Vagina (tissue), 2 donors: ENCODE measurements around the gene DNPEP. TPM values are rescaled to one million over a fixed set of nuclear protein-coding genes. Genes with fewer than 3 reads are reported as not detected.
"Not testable (repeated sequence)": the region's sequence is repeated elsewhere in the genome, so short reads cannot be mapped to it uniquely, and the experiment has no call there.

ENCODE experiments used
- DNase-seq, 2 donors: peaks; one replicate each; pipeline ENCODE4 v3.0.0-alpha.2; 2017; ENCODE audit errors: extremely low spot score in 2 of 2
- H3K27ac ChIP-seq: fragments of 200-600 bp; sonication (generic); one replicate; pipeline ENCODE4 v1.5.1; 2019
- H3K27me3 ChIP-seq: fragments of 200-600 bp; sonication (generic); one replicate; pipeline ENCODE4 v1.5.1; 2019
- H3K36me3 ChIP-seq, 2 donors: fragments of 200-600 bp; sonication (generic); one replicate each; pipeline ENCODE4 v1.5.1; 2017 to 2019
- H3K4me1 ChIP-seq: fragments of 200-600 bp; sonication (generic); one replicate; pipeline ENCODE4 v1.5.1; 2019
- H3K4me3 ChIP-seq, 2 donors: fragments of 200-600 bp; sonication (generic); 1 replicate in 1 of 2; 2 replicates in 1 of 2; pipeline ENCODE4 v1.5.1; 2016 to 2019
- H3K9me3 ChIP-seq: fragments of 200-600 bp; sonication (generic); one replicate; pipeline ENCODE4 v1.5.1; 2019
- POLR2A ChIP-seq, 2 donors: fragments of 450-650 bp; IDR thresholded peaks; one replicate each; pipeline ENCODE4 v1.6.1; 2017; ENCODE audit warnings: antibody characterized with exemption in 2 of 2, mild to moderate bottlenecking in 2 of 2, moderate library complexity in 2 of 2
- POLR2AphosphoS5 ChIP-seq, 2 donors: sonication (generic); formaldehyde crosslinking; IDR thresholded peaks; one replicate each; pipeline ENCODE4 v1.9.0; 2017; ENCODE audit warnings: antibody characterized with exemption in 2 of 2, mild to moderate bottlenecking in 2 of 2, low read depth in 1 of 2; ENCODE audit not compliant: insufficient read depth in 1 of 2
- intact Hi-C: fragments of 100-400 bp; cut with DNase I; formaldehyde crosslinking; loops from one replicate; pipeline ENCODE4 v1.15.1; 2023
- total RNA-seq: library from RNA; depleted of rRNA; stranded (reverse); fragments of >200 nt; gene quantifications from one replicate; pipeline ENCODE4 v1.2.3, GENCODE V29; 2016
- TF ChIP-seq, protein P1 (sequence below), 3 experiments: fragments of 450-650 bp in 2 of 3; fragments of 200-600 bp in 1 of 3; sonication (generic) in 1 of 3; IDR thresholded peaks; one replicate each; pipeline ENCODE4 v1.5.1; 2017 to 2019; ENCODE audit warnings: antibody characterized with exemption in 3 of 3, mild to moderate bottlenecking in 2 of 3, moderate library complexity in 2 of 3

DNPEP gene
- total RNA-seq, 1 donor from 2014 or later: 62.9 TPM

GRCh38 chr2:219396863-219397457, 9.2 kb upstream of the DNPEP start:
- no peak for DNase-seq
- no peaks in the 10 kb centered on the region for H3K36me3 ChIP-seq
- TF ChIP-seq POLR2A (IDR thresholded peaks at IDR 0.05): no peak
- no peak for TF ChIP-seq POLR2AphosphoS5 (IDR thresholded peaks at IDR 0.05; ENCODE audit: insufficient read depth in 1 of 2, low read depth in 1 of 2)
- TF ChIP-seq, protein P1, sequence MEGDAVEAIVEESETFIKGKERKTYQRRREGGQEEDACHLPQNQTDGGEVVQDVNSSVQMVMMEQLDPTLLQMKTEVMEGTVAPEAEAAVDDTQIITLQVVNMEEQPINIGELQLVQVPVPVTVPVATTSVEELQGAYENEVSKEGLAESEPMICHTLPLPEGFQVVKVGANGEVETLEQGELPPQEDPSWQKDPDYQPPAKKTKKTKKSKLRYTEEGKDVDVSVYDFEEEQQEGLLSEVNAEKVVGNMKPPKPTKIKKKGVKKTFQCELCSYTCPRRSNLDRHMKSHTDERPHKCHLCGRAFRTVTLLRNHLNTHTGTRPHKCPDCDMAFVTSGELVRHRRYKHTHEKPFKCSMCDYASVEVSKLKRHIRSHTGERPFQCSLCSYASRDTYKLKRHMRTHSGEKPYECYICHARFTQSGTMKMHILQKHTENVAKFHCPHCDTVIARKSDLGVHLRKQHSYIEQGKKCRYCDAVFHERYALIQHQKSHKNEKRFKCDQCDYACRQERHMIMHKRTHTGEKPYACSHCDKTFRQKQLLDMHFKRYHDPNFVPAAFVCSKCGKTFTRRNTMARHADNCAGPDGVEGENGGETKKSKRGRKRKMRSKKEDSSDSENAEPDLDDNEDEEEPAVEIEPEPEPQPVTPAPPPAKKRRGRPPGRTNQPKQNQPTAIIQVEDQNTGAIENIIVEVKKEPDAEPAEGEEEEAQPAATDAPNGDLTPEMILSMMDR (IDR thresholded peaks at IDR 0.05): no peak
- no peak overlapping the region for H3K4me3 ChIP-seq
- no peaks in the 10 kb centered on the region for H3K4me1 ChIP-seq
- H3K9me3 ChIP-seq: no peaks in the 10 kb centered on the region
- intact Hi-C loops: loop anchor here (5.0 kb wide), 1 partner anchor 915 kb away; no protein-coding TSS in a partner anchor
- H3K27me3 ChIP-seq: no peaks in the 10 kb centered on the region
- no peak overlapping the region for H3K27ac ChIP-seq

GRCh38 chr2:219395609-219396008, 7.9 kb upstream of the DNPEP start:
- Histone ChIP-seq H3K36me3 (no peaks in the 10 kb centered on the region), H3K4me1 (no peaks in the 10 kb centered on the region), H3K27me3 (no peaks in the 10 kb centered on the region), H3K4me3 (no peak overlapping the region), H3K9me3 (no peaks in the 10 kb centered on the region), H3K27ac (no peak overlapping the region)
- DNase-seq: no peak
- TF ChIP-seq POLR2A (IDR thresholded peaks at IDR 0.05) (no peak), POLR2AphosphoS5 (IDR thresholded peaks at IDR 0.05; ENCODE audit: insufficient read depth in 1 of 2, low read depth in 1 of 2) (no peak)
- TF ChIP-seq, protein P1 (IDR thresholded peaks at IDR 0.05): no peak
- intact Hi-C loops: loop anchor here (5.0 kb wide), 1 partner anchor 913 kb away; no protein-coding TSS in a partner anchor

- not testable (repeated sequence) for H3K27me3 ChIP-seq, H3K36me3 ChIP-seq, H3K27ac ChIP-seq, DNase-seq, H3K4me3 ChIP-seq, H3K9me3 ChIP-seq, H3K4me1 ChIP-seq
- intact Hi-C loops: loop anchor here (5.0 kb wide), 1 partner anchor 913 kb away; no protein-coding TSS in a partner anchor
Measured at GRCh38 chr2:219395056-219395455, 7.3 kb upstream of the DNPEP start.

GRCh38 chr2:219392754-219393153, 5.0 kb upstream of the DNPEP start:
- TF ChIP-seq POLR2AphosphoS5 (IDR thresholded peaks at IDR 0.05; ENCODE audit: insufficient read depth in 1 of 2, low read depth in 1 of 2): no peak
- TF ChIP-seq, protein P1 (IDR thresholded peaks at IDR 0.05): no peak
- no peak for TF ChIP-seq POLR2A (IDR thresholded peaks at IDR 0.05)
- Histone ChIP-seq H3K9me3 (no peaks in the 10 kb centered on the region), H3K36me3 (no peaks in the 10 kb centered on the region), H3K27ac (no peak overlapping the region), H3K4me3 (no peak overlapping the region), H3K4me1 (peaks cover 6% of the 10 kb centered on the region), H3K27me3 (no peaks in the 10 kb centered on the region)
- intact Hi-C loops: no loop called here
- no peak for DNase-seq

GRCh38 chr2:219388907-219389156, 1.1 kb upstream of the DNPEP start:
- peak overlapping the region; percentile 43 to 94 for H3K4me3 ChIP-seq

More at GRCh38 chr2:219388907-219389156, 1.1 kb upstream of the DNPEP start:
- TF ChIP-seq POLR2A (IDR thresholded peaks at IDR 0.05) (no peak), POLR2AphosphoS5 (IDR thresholded peaks at IDR 0.05; ENCODE audit: insufficient read depth in 1 of 2, low read depth in 1 of 2) (no peak)
- TF ChIP-seq, protein P1 (IDR thresholded peaks at IDR 0.05): no peak
- peaks cover 0 to 27% of the 10 kb centered on the region in 2 donors for H3K36me3 ChIP-seq
- peak overlapping the region; percentile 94 for H3K27ac ChIP-seq
- no peaks in the 10 kb centered on the region for H3K9me3 ChIP-seq
- intact Hi-C loops: loop anchor here (10.0 kb wide), 1 partner anchor 224 kb away; the partner anchor contains the start of gene NHEJ1
- DNase-seq: no peak
- H3K4me1 ChIP-seq: peaks cover 33% of the 10 kb centered on the region
- H3K27me3 ChIP-seq: no peaks in the 10 kb centered on the region
